SK-N-SH (cell line): ENCODE results near the gene AGXT2. TPM values are rescaled to one million over a fixed set of nuclear protein-coding genes. Genes with fewer than 3 reads are reported as not detected.

ENCODE experiments used
- CTCF ChIA-PET: fragments of 300-600, 350-600 bp; formaldehyde crosslinking; extraction: SDS; loops from one replicate; lab custom pipeline; 2021; lab: Yijun Ruan, JAX
- POLR2A ChIA-PET: fragments of 350-600 bp; sonication (Branson Sonifier 250); formaldehyde crosslinking; extraction: SDS; loops from one replicate; lab custom pipeline; 2020; ENCODE audit warnings: antibody characterized with exemption, inconsistent platforms; lab: Yijun Ruan, JAX
- DNase-seq: peaks from one replicate; pipeline ENCODE4 v3.0.0; 2012
- H2AFZ ChIP-seq: fragments of 200-600 bp; sonication (generic); 2 replicates; pipeline ENCODE4 v1.8.1; 2016; ENCODE audit warnings: antibody characterized with exemption, mild to moderate bottlenecking, low read depth
- H3F3A ChIP-seq: fragments of 200-600 bp; sonication (generic); replicated peaks from 2 replicates; pipeline ENCODE3; 2016; ENCODE audit warnings: antibody characterized with exemption, mild to moderate bottlenecking; ENCODE audit not compliant: insufficient read depth
- H3K27ac ChIP-seq, 2 experiments: fragments of 200-500 bp in 1 of 2; fragments of 200-600 bp in 1 of 2; sonication (Bioruptor generic) in 1 of 2; sonication (generic), shearing (Covaris generic) in 1 of 2; 2 replicates each; pipeline versions ENCODE4 v1.5.1 to v1.6.1; 2014 to 2016; ENCODE audit warnings: low read depth in 2 of 2, inconsistent platforms in 1 of 2, low read length in 1 of 2, mild to moderate bottlenecking in 1 of 2, mixed read lengths in 1 of 2
- H3K27me3 ChIP-seq: fragments of 200-600 bp; sonication (generic), shearing (Covaris generic); 2 replicates; pipeline ENCODE4 v1.6.1; 2016; ENCODE audit warnings: mixed run types; ENCODE audit not compliant: insufficient read depth
- H3K36me3 ChIP-seq, 2 experiments: fragments of 200-500 bp in 1 of 2; fragments of 200-600 bp in 1 of 2; sonication (Bioruptor generic) in 1 of 2; sonication (generic) in 1 of 2; replicated peaks in 1 of 2; 2 replicates each; pipeline versions ENCODE3 to v1.5.1; 2014 to 2016; ENCODE audit warnings: low read length in 1 of 2, mild to moderate bottlenecking in 1 of 2; ENCODE audit not compliant: insufficient read depth in 2 of 2, control insufficient read depth in 1 of 2
- H3K4me1 ChIP-seq, 2 experiments: fragments of 200-500 bp in 1 of 2; fragments of 200-600 bp in 1 of 2; sonication (Bioruptor generic) in 1 of 2; sonication (generic), shearing (Covaris generic) in 1 of 2; 2 replicates each; pipeline versions ENCODE4 v1.5.1 to v1.6.1; 2014 to 2016; ENCODE audit warnings: low read depth in 1 of 2, low read length in 1 of 2, mixed run types in 1 of 2; ENCODE audit not compliant: insufficient read depth in 2 of 2, control insufficient read depth in 1 of 2
- H3K4me2 ChIP-seq: fragments of 200-600 bp; sonication (generic), shearing (Covaris generic); 2 replicates; pipeline ENCODE4 v1.6.1; 2017; ENCODE audit warnings: mixed run types
- H3K4me3 ChIP-seq, 2 experiments: fragments of 200-500 bp in 1 of 2; fragments of 200-600 bp in 1 of 2; sonication (Bioruptor generic) in 1 of 2; sonication (generic), shearing (Covaris generic) in 1 of 2; 2 replicates each; pipeline versions ENCODE4 v1.5.1 to v1.8.1; 2014 to 2016; ENCODE audit warnings: low read depth in 2 of 2, inconsistent platforms in 1 of 2, low read length in 1 of 2, mild to moderate bottlenecking in 1 of 2, mixed read lengths in 1 of 2, moderate library complexity in 1 of 2
- H3K79me2 ChIP-seq: fragments of 200-600 bp; sonication (generic); 2 replicates; pipeline ENCODE4 v1.8.1; 2017; ENCODE audit warnings: mild to moderate bottlenecking; ENCODE audit not compliant: insufficient read depth
- H3K9ac ChIP-seq: fragments of 200-600 bp; sonication (generic); 2 replicates; pipeline ENCODE4 v1.6.1; 2017; ENCODE audit warnings: mixed run types
- H3K9me2 ChIP-seq: fragments of 200-600 bp; sonication (generic); 2 replicates; pipeline ENCODE4 v1.6.1; 2017; ENCODE audit warnings: mixed run types
- H3K9me3 ChIP-seq: fragments of 200-600 bp; sonication (generic); 2 replicates; pipeline ENCODE4 v1.6.1; 2017; ENCODE audit warnings: mixed run types, mild to moderate bottlenecking, moderate library complexity
- H4K20me1 ChIP-seq: fragments of 200-600 bp; sonication (generic); 2 replicates; pipeline ENCODE4 v1.6.1; 2017; ENCODE audit warnings: mild to moderate bottlenecking, mixed run types; ENCODE audit not compliant: insufficient read depth
- CTCF ChIP-seq: fragments of 200-600 bp; sonication (generic); IDR thresholded peaks from 2 replicates; pipeline ENCODE4 v1.6.1; 2017; ENCODE audit warnings: antibody characterized with exemption, mild to moderate bottlenecking, moderate library complexity
- EP300 ChIP-seq, 2 experiments: IDR thresholded peaks; 2 replicates each; pipeline versions ENCODE4 v1.4.0 to v1.6.1; 2012; ENCODE audit warnings: borderline replicate concordance in 1 of 2, low read depth in 1 of 2, low read length in 1 of 2
- FOXJ3 ChIP-seq: sonication (generic); formaldehyde crosslinking; IDR thresholded peaks from 2 replicates; pipeline ENCODE4 v1.5.1; 2020; ENCODE audit warnings: mild to moderate bottlenecking, missing genetic modification reagents
- GABPA ChIP-seq: IDR thresholded peaks from 2 replicates; pipeline ENCODE4 v1.4.0; 2012; ENCODE audit warnings: low read depth, mild to moderate bottlenecking
- MAX ChIP-seq: IDR thresholded peaks from 2 replicates; pipeline ENCODE4 v1.4.0; 2012; ENCODE audit warnings: low read depth
- MEF2A ChIP-seq: IDR thresholded peaks from 2 replicates; pipeline ENCODE4 v1.4.0; 2012; ENCODE audit warnings: low read depth, borderline replicate concordance
- MXI1 ChIP-seq: IDR thresholded peaks from 2 replicates; pipeline ENCODE4 v1.6.1; 2012; ENCODE audit warnings: mild to moderate bottlenecking, low read depth, low read length, improper control_type of control experiment
- NFIC ChIP-seq: IDR thresholded peaks from 2 replicates; pipeline ENCODE4 v1.4.0; 2012; ENCODE audit warnings: borderline replicate concordance
- PBX3 ChIP-seq: IDR thresholded peaks from 2 replicates; pipeline ENCODE4; 2012
- RAD21 ChIP-seq: IDR thresholded peaks from 2 replicates; pipeline ENCODE4 v1.6.1; 2012; ENCODE audit warnings: mild to moderate bottlenecking, low read length
- RCOR1 ChIP-seq: fragments of 150-350 bp; IDR thresholded peaks from 2 replicates; pipeline ENCODE4 v1.6.1; 2017; ENCODE audit warnings: antibody characterized with exemption, low read length
- SMC3 ChIP-seq: IDR thresholded peaks from 2 replicates; pipeline ENCODE4 v1.6.1; 2012; ENCODE audit warnings: low read depth, low read length, improper control_type of control experiment
- TCF12 ChIP-seq: IDR thresholded peaks from 2 replicates; pipeline ENCODE4 v1.4.0; 2012
- YY1 ChIP-seq: IDR thresholded peaks from 2 replicates; pipeline ENCODE4 v1.4.0; 2012; ENCODE audit warnings: low read depth, mild to moderate bottlenecking
- WGBS: methylation state at CpG from one replicate; pipeline ENCODE4 v1.1.6; 2017; ENCODE audit warnings: low lambda C conversion rate; 5-methylcytosine and 5-hydroxymethylcytosine counted together
- polyA plus RNA-seq, 3 experiments: library from polyadenylated mRNA; depleted of rRNA; stranded (reverse); fragments of >200 nt; gene quantifications; 2 replicates each; pipeline ENCODE4 v1.2.3, GENCODE V29; 2012

Gene AGXT2
- polyA plus RNA-seq, 1 of the 3 experiments (the other 2 are of a cell fraction), result not detected

DNA sequence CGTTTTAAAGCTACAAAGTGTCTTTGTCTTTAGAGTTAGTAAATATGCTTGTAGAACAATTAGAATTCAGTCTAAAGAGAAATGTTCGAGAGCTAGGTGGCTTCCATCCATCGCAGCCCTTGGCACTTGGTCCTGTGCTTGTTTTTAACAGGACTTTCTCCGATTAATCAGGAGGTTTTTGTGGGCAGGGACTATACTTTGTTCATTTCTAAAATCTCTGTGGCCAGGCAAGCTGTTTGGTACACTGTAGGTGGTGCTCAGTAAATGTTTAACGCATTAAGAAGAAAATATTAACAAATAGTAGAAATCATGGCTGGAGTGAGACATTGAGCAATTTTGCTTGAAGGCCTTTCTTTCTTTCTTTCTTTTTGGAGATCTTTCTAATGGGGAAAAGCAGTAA lies 20.8 kb downstream of the AGXT2 start:
- WGBS, result 28% methylated on average over 5 of the region's 5 CpGs
- DNase-seq, result no peak
- Histone ChIP-seq H3K4me3 (no peak overlapping the region), H3K9me3 (no peaks in the 10 kb centered on the region), H3F3A (no peaks in the 10 kb centered on the region), H3K9me2 (no peaks in the 10 kb centered on the region), H4K20me1 (no peaks in the 10 kb centered on the region), H3K27ac (no peak overlapping the region), H3K27me3 (peaks cover 7% of the 10 kb centered on the region; the same call in 1 of the 2 replicates), H3K79me2 (no peaks in the 10 kb centered on the region), H2AFZ (no peak overlapping the region), H3K4me1 (no peaks in the 10 kb centered on the region), H3K36me3 (no peaks in the 10 kb centered on the region), H3K9ac (no peak overlapping the region), H3K4me2 (no peak overlapping the region)
- POLR2A ChIA-PET, result no interaction called here
- CTCF ChIA-PET, result interaction anchor here (1.5 to 1.9 kb wide), 2 partner anchors 9 to 23 kb away, joined by 3 to 6 read pairs; no protein-coding TSS in a partner anchor
- TF ChIP-seq MAX, result no peak
- TF ChIP-seq RAD21, result no peak
- TF ChIP-seq MEF2A, result no peak
- no peak for TF ChIP-seq MXI1
- TF ChIP-seq YY1, result no peak
- TF ChIP-seq CTCF, result no peak
- TF ChIP-seq GABPA, result no peak
- no peak for TF ChIP-seq RCOR1
- TF ChIP-seq FOXJ3 (CRISPR knock-in tag), result no peak
- no peak for TF ChIP-seq TCF12
- no peak for TF ChIP-seq EP300 (IDR thresholded peaks at IDR 0.05; ENCODE audit: borderline replicate concordance in 1 of 2, low read depth in 1 of 2, low read length in 1 of 2)
- TF ChIP-seq SMC3, result no peak
- TF ChIP-seq NFIC, result no peak

DNA sequence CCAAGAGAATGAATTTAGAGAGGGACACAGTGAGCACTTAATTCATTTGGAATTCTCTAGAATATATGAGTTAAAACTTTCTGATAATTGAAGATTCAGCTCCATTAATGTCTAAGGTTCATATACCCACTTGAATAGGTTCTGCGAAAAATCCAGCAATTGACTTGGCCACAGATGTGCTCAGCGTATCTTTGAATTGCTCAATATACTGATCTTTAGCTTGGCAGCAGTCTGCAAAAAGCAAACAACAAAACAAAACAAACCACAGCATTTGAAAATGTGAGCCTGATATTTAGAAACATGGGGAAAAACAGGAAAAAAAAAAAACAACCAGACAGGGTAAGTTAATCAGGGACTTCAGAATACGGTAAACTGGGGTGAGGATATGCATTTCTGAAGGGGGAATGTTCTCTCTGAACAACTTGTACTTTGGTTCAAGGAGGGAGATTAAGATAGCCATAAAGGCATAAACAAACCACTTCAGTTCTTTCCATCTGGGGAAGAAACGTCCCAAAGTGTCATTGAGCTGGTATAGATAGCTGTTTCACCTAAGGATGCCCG lies 21.4 kb downstream of the AGXT2 start:
- POLR2A ChIA-PET, result no interaction called here
- no peaks in the 10 kb centered on the region for H4K20me1 ChIP-seq
- 52% methylated on average over 5 of the region's 5 CpGs for WGBS

More for the DNA sequence above, 21.4 kb downstream of the AGXT2 start:
- H3K9ac ChIP-seq, result no peak overlapping the region
- DNase-seq, result no peak
- no peaks in the 10 kb centered on the region for H3K36me3 ChIP-seq
- H3K27me3 ChIP-seq, result peaks cover 7% of the 10 kb centered on the region; the same call in 1 of the 2 replicates
- TF ChIP-seq PBX3, result no peak
- no peak for TF ChIP-seq TCF12
- TF ChIP-seq GABPA, result no peak
- H3K27ac ChIP-seq, result no peak overlapping the region
- no peaks in the 10 kb centered on the region for H3K79me2 ChIP-seq
- H3K9me2 ChIP-seq, result no peaks in the 10 kb centered on the region
- no peak overlapping the region for H2AFZ ChIP-seq
- CTCF ChIA-PET, result interaction anchor here (1.5 to 1.9 kb wide), 2 partner anchors 9 to 23 kb away, joined by 3 to 6 read pairs; no protein-coding TSS in a partner anchor
- H3K4me1 ChIP-seq, result no peaks in the 10 kb centered on the region
- no peak overlapping the region for H3K4me3 ChIP-seq
- no peaks in the 10 kb centered on the region for H3K9me3 ChIP-seq
- H3K4me2 ChIP-seq, result no peak overlapping the region
- H3F3A ChIP-seq, result no peaks in the 10 kb centered on the region
